GM10248 (cell line): Measurements from ENCODE around the gene PYY.
"Not testable (repeated sequence)": the region's sequence is repeated elsewhere in the genome, so short reads cannot be mapped to it uniquely, and the experiment has no call there.

Experiments
- CTCF ChIA-PET: fragments of 300-600 bp; sonication (Branson Sonifier 250); formaldehyde crosslinking; extraction: SDS; loops from one replicate; lab custom pipeline; 2021; ENCODE audit warnings: antibody characterized with exemption; lab: Yijun Ruan, JAX
- POLR2A ChIA-PET: fragments of 350-650 bp; sonication (Branson Sonifier 250); formaldehyde crosslinking; extraction: SDS; loops from one replicate; lab custom pipeline; 2020; ENCODE audit warnings: antibody characterized with exemption; lab: Yijun Ruan, JAX
- DNase-seq: peaks from one replicate; pipeline ENCODE4 v3.0.0; 2012; ENCODE audit errors: extremely low spot score
- CTCF ChIP-seq: IDR thresholded peaks from 2 replicates; pipeline ENCODE4 v1.5.1; 2012; ENCODE audit warnings: mild to moderate bottlenecking, low read depth; ENCODE audit errors: extremely low read depth, missing control alignments, control extremely low read depth

The PYY gene

GRCh38 chr17:43940630-43941029 is 13.1 kb downstream of the PYY start:
- no peak for DNase-seq
- CTCF ChIA-PET: interaction anchor here (1.1 to 4.0 kb wide), 4 partner anchors 15 to 228 kb away, joined by 3 to 36 read pairs (median 4); no protein-coding TSS in a partner anchor
- POLR2A ChIA-PET: no interaction called here
- TF ChIP-seq CTCF: peak; percentile 28

- TF ChIP-seq CTCF: no peak
- POLR2A ChIA-PET: no interaction called here
- CTCF ChIA-PET: interaction anchor here (1.1 to 1.4 kb wide), 7 partner anchors 12 to 270 kb away, joined by 3 to 4 read pairs (median 3); no protein-coding TSS in a partner anchor
- DNase-seq: no peak
Measured at GRCh38 chr17:43939886-43940285, 13.9 kb downstream of the PYY start.

DNA sequence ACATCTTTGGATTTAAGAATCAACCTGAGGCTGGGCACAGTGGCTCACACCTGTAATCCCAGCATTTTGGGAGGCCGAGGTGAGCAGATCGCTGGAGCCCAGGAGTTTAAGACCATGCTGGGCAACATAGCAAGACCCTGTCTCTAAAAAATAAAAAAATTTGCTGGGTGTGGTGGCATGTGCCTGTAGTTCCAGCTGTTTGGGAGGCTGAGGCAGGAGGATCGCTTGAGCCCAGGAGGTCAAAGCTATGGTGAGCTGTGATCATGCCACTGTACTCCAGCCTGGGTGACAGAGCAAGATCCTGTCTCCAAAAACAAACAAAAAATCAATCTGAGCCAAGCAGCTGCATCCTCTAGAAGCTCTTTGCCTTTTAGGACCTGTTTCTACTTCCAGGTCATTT is 14.3 kb downstream of the PYY start:
- POLR2A ChIA-PET, DNase-seq: not testable (repeated sequence)
- CTCF ChIA-PET: interaction anchor here (0.9 to 1.4 kb wide), 6 partner anchors 12 to 270 kb away, joined by 3 to 4 read pairs (median 4); no protein-coding TSS in a partner anchor

- TF ChIP-seq CTCF: no peak
- POLR2A ChIA-PET: interaction anchor here (0.6 kb wide), 1 partner anchor 261 kb away, joined by 5 read pairs; the partner anchor contains the start of gene ATXN7L3
- CTCF ChIA-PET: interaction anchor here (0.9 kb wide), 1 partner anchor 247 kb away, joined by 4 read pairs; no protein-coding TSS in a partner anchor
- DNase-seq: no peak
Measured at GRCh38 chr17:43938838-43939182, 14.9 kb downstream of the PYY start.

DNA sequence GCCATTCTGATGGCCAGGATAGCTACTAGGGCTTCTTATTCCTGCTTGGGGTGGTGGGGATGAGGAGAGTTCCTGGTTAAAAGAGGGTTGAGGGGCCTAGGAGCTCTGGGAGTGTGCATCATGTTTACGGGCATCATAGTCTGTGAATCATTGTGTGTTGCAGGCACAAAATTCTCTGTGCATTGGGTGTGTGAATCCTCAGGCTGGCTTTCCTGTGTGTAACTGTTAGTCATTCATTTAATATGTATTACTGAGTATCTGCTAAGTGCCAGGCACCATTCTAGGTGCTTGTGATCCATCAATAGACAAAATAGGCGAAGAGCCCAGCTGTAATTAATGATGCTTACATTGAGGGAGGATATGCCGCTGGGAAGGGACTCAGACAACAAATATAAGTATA is 17.3 kb downstream of the PYY start:
- POLR2A ChIA-PET: no interaction called here

GRCh38 chr17:43935926-43936261 is 17.8 kb downstream of the PYY start:
- DNase-seq: no peak
- ChIA-PET POLR2A (no interaction called here), CTCF (interaction anchor here (1.1 to 1.2 kb wide), 2 partner anchors 10 to 12 kb away, joined by 3 read pairs; no protein-coding TSS in a partner anchor)
- TF ChIP-seq CTCF: no peak

More for the DNA sequence above, 17.3 kb downstream of the PYY start:
- no peak for DNase-seq
- CTCF ChIA-PET: interaction anchor here (1.1 to 1.2 kb wide), 2 partner anchors 11 to 12 kb away, joined by 3 read pairs; no protein-coding TSS in a partner anchor
- no peak for TF ChIP-seq CTCF

DNA sequence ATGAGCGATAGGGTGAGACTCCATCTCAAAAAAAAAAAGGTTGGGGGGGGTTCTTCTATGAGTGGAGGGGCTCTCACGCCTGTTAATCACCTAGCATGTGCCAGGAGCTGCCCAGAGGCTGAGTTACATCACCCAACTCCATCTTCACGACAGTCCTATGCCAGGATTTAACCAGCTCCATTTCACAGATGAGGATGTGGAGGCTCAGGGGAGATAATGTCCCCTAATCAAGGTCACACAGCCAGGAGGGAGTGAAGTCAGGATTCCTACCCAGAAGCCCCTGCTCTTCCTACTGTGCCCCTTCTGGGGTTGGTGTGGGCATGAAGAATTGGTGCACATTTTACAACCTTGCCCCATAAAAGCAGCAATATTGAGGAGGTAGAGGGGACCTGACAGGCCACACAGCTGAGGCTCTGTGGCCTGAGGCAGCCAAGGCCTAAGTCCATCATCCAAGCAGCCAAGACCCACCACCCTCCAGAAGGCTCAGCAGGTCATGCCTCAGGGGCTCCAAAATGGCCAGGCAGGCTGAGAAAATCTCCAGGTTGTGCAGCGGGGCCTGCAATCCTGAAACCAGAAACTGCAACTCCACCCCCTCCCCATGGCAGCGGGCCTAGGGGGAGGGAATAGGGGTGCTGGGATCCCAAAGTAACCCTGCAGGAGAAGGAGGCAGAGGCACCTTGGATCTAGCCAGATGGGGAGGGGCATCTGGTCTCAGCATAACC is 18.4 kb downstream of the PYY start:
- TF ChIP-seq CTCF: no peak
- POLR2A ChIA-PET: interaction anchor here (0.8 kb wide), 1 partner anchor 25 kb away, joined by 4 read pairs; no protein-coding TSS in a partner anchor
- DNase-seq: no peak
- CTCF ChIA-PET: interaction anchor here (1.0 kb wide), 1 partner anchor 9 kb away, joined by 3 read pairs; no protein-coding TSS in a partner anchor
